Endothelial cell of umbilical vein (primary cell): ENCODE results near the gene ITIH4. TPM values are rescaled to one million over a fixed set of nuclear protein-coding genes. Genes with fewer than 3 reads are reported as not detected.

ENCODE experiments used
- BruUV-seq: library from RNA; stranded (reverse); fragments of 400-500 nt; replicated peaks from 2 replicates; lab custom pipeline; 2021; lab: Mats Ljungman, UMichigan
- CTCF ChIA-PET: fragments of 300-600, 350-600 bp; sonication (Branson Sonifier 250); formaldehyde crosslinking; loops from one replicate; lab custom pipeline; 2021; ENCODE audit warnings: antibody characterized with exemption, inconsistent platforms; lab: Charles Lee
- POLR2A ChIA-PET: fragments of 300-600, 350-600 bp; sonication (Branson Sonifier 250); formaldehyde crosslinking; loops from one replicate; lab custom pipeline; 2021; ENCODE audit warnings: antibody characterized with exemption, inconsistent platforms; lab: Charles Lee
- DNase-seq: peaks from one replicate; pipeline ENCODE4 v3.0.0-alpha.2; 2011; ENCODE audit warnings: low read depth, low spot score
- FAIRE-seq: peaks from 2 replicates; lab custom pipeline; 2011; peaks lifted over from hg19 to GRCh38; lab: Jason Lieb, UNC
- H2AFZ ChIP-seq: 2 replicates; pipeline ENCODE4 v1.6.0; 2012; ENCODE audit warnings: low read depth, low read length, control low read depth, inconsistent platforms
- H3K27ac ChIP-seq: 2 replicates; pipeline ENCODE4 v1.5.1; 2011; ENCODE audit warnings: low read depth, mild to moderate bottlenecking, control low read depth, low read length, moderate library complexity; ENCODE audit not compliant: insufficient read depth
- H3K27me3 ChIP-seq, 2 experiments: 2 replicates each; pipeline versions ENCODE4 v1.6.0 to v1.6.1; 2011; ENCODE audit warnings: low read length in 2 of 2, mixed read lengths in 1 of 2; ENCODE audit not compliant: control insufficient read depth in 2 of 2, insufficient read depth in 2 of 2
- H3K36me3 ChIP-seq, 2 experiments: 2 replicates in 1 of 2; 3 replicates in 1 of 2; pipeline ENCODE4 v1.5.1; 2011; ENCODE audit warnings: low read length in 2 of 2, mild to moderate bottlenecking in 1 of 2, moderate library complexity in 1 of 2; ENCODE audit not compliant: control insufficient read depth in 2 of 2, insufficient read depth in 2 of 2; ENCODE audit errors: extremely low read depth in 1 of 2
- H3K4me1 ChIP-seq: 3 replicates; pipeline ENCODE4 v1.5.1; 2011; ENCODE audit warnings: mild to moderate bottlenecking, low read length; ENCODE audit not compliant: control insufficient read depth, insufficient read depth; ENCODE audit errors: extremely low read depth
- H3K4me2 ChIP-seq: 2 replicates; pipeline ENCODE4 v1.6.1; 2011; ENCODE audit warnings: low read length, control low read depth, mixed read lengths; ENCODE audit not compliant: insufficient read depth
- H3K4me3 ChIP-seq, 3 experiments: fragments of 200-600 bp in 1 of 3; sonication (generic), shearing (Covaris generic) in 1 of 3; replicated peaks in 1 of 3; 2 replicates each; pipeline ENCODE4 v1.5.1; 2011 to 2016; ENCODE audit warnings: control low read depth in 3 of 3, low read length in 3 of 3, mild to moderate bottlenecking in 2 of 3, inconsistent platforms in 1 of 3, low read depth in 1 of 3, moderate library complexity in 1 of 3; ENCODE audit not compliant: insufficient read depth in 1 of 3
- H3K79me2 ChIP-seq: 2 replicates; pipeline ENCODE4 v1.6.0; 2012; ENCODE audit warnings: low read length, inconsistent platforms; ENCODE audit not compliant: control insufficient read depth, insufficient read depth
- H3K9ac ChIP-seq: replicated peaks from 2 replicates; pipeline ENCODE3; 2011; ENCODE audit warnings: low read length, control low read depth; ENCODE audit not compliant: insufficient read depth; ENCODE audit errors: extremely low read depth
- H3K9me1 ChIP-seq: replicated peaks from 3 replicates; pipeline ENCODE4 v1.6.0; 2011; ENCODE audit warnings: mild to moderate bottlenecking, low read length; ENCODE audit not compliant: control insufficient read depth, insufficient read depth; ENCODE audit errors: extremely low read depth
- H3K9me3 ChIP-seq: replicated peaks from 2 replicates; pipeline ENCODE4 v1.5.1; 2012; ENCODE audit warnings: low read length, inconsistent platforms; ENCODE audit not compliant: control insufficient read depth, insufficient read depth
- H4K20me1 ChIP-seq: replicated peaks from 2 replicates; pipeline ENCODE3; 2011; ENCODE audit warnings: mild to moderate bottlenecking, low read length; ENCODE audit not compliant: control insufficient read depth, insufficient read depth; ENCODE audit errors: extremely low read depth
- EZH2 ChIP-seq: IDR thresholded peaks from 2 replicates; pipeline ENCODE4 v1.6.1; 2012; ENCODE audit warnings: borderline replicate concordance, low read depth, mild to moderate bottlenecking, moderate library complexity, low read length, inconsistent platforms; ENCODE audit not compliant: severe bottlenecking
- FOS ChIP-seq: IDR thresholded peaks from 2 replicates; pipeline ENCODE4 v1.6.1; 2011; ENCODE audit warnings: mild to moderate bottlenecking, low read length, moderate library complexity, borderline replicate concordance; ENCODE audit not compliant: insufficient read depth
- GATA2 ChIP-seq: IDR thresholded peaks from 2 replicates; pipeline ENCODE4 v1.7.0; 2011; ENCODE audit warnings: low read depth, mild to moderate bottlenecking, moderate library complexity, mixed read lengths, low read length; ENCODE audit not compliant: insufficient read length, insufficient read depth
- JUN ChIP-seq: IDR thresholded peaks from 2 replicates; pipeline ENCODE4 v1.6.1; 2011; ENCODE audit warnings: borderline replicate concordance, low read depth; ENCODE audit not compliant: insufficient read length, insufficient read depth
- MYC ChIP-seq: IDR thresholded peaks from one replicate; pipeline ENCODE4 v1.6.1; 2011; ENCODE audit warnings: mild to moderate bottlenecking, low read depth, low read length
- POLR2A ChIP-seq: IDR thresholded peaks from 2 replicates; pipeline ENCODE4 v1.6.1; 2012; ENCODE audit warnings: low read depth, mild to moderate bottlenecking, control low read depth, low read length
- POLR2AphosphoS5 ChIP-seq: IDR thresholded peaks from 2 replicates; pipeline ENCODE4 v1.6.1; 2012; ENCODE audit warnings: low read depth, mild to moderate bottlenecking, control low read depth, low read length, moderate library complexity; ENCODE audit not compliant: insufficient read depth
- dilution Hi-C: fragments of 300-500 bp; cut with MboI; formaldehyde crosslinking; loops from one replicate; pipeline ENCODE4 v1.15.0; 2019; ENCODE audit warnings: low sequenced_read_pairs; ENCODE audit not compliant: extremely low pct_ligation_motif_present
- intact Hi-C: fragments of 100-400 bp; cut with micrococcal nuclease; formaldehyde crosslinking; loops from one replicate; pipeline ENCODE4 v1.10.0; 2022
- polyA plus RNA-seq, 4 experiments: library from polyadenylated mRNA; depleted of rRNA in 3 of 4; stranded (reverse) in 3 of 4; unstranded in 1 of 4; fragments of >200 nt; gene quantifications; 2 replicates each; pipeline versions ENCODE4 v1.2.1 to v1.2.3, GENCODE V29; 2011 to 2012; ENCODE audit warnings: missing spikeins in 1 of 4
- total RNA-seq: library from RNA; stranded (reverse); gene quantifications from 2 replicates; pipeline ENCODE4 v1.2.3, GENCODE V29; 2021
- TF ChIP-seq, protein P1 (sequence below): IDR thresholded peaks from 2 replicates; pipeline ENCODE4 v1.6.1; 2011; ENCODE audit not compliant: insufficient read depth, insufficient read length
- TF ChIP-seq, protein P2 (sequence below), 2 donors: IDR thresholded peaks; 1 replicate in 1 of 2; 2 replicates in 1 of 2; pipeline ENCODE4 v1.5.1; 2011; ENCODE audit warnings: low read length in 2 of 2, mild to moderate bottlenecking in 2 of 2, moderate library complexity in 2 of 2, control low read depth in 1 of 2, inconsistent platforms in 1 of 2, low read depth in 1 of 2; ENCODE audit not compliant: insufficient read depth in 1 of 2; ENCODE audit errors: extremely low read depth in 1 of 2

Gene ITIH4
- total and polyA plus RNA-seq, 2 donors (not counting 3 experiments of a cell fraction or from before 2014, with no cell fraction given): 0.17 to 2.4 TPM

DNA sequence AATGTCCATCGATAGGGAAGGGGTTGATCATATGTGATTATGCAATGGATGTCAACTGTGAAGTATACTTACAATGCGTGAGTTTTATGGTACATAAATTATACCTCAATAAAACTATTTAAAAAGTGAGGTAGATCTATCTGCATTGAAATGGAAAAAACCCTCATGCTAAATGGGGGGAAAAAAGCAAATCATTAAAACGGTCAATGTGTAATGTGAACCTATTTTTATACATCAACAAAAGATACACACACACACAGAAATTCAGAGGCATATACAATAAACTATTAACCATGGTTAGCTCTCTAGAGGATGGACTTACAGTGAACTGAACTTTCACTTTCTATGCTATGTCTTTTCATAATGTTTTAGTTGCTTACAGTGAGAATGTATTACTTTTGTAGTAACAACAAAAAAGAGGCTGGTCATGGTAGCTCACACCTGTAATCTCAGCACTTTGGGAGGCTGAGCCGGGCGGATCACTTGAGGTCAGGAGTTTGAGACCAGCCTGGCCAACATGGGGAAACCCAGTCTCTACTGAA lies 43.8 kb upstream of the ITIH4 start:
- DNase-seq (no peak), FAIRE-seq (no peak)
- CTCF ChIA-PET: interaction anchor here (0.7 kb wide), 1 partner anchor 12 kb away, joined by 3 read pairs; no protein-coding TSS in a partner anchor
- no peaks in the 10 kb centered on the region for H3K9me3 ChIP-seq
- H3K9me1 ChIP-seq: no peaks in the 10 kb centered on the region
- no peaks in the 10 kb centered on the region for H3K4me1 ChIP-seq
- H3K27ac ChIP-seq: no peak overlapping the region
- no peak overlapping the region for H3K4me2 ChIP-seq
- no peaks in the 10 kb centered on the region for H4K20me1 ChIP-seq
- no TSS peak for BruUV-seq
- no peaks in the 10 kb centered on the region for H3K79me2 ChIP-seq
- TF ChIP-seq MYC: no peak
- no peak for TF ChIP-seq GATA2
- no peak for TF ChIP-seq JUN
- TF ChIP-seq POLR2AphosphoS5: no peak
- no peak for TF ChIP-seq FOS
- no peak for TF ChIP-seq POLR2A
- TF ChIP-seq, protein P1, sequence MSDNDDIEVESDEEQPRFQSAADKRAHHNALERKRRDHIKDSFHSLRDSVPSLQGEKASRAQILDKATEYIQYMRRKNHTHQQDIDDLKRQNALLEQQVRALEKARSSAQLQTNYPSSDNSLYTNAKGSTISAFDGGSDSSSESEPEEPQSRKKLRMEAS: no peak
- TF ChIP-seq, protein P2, sequence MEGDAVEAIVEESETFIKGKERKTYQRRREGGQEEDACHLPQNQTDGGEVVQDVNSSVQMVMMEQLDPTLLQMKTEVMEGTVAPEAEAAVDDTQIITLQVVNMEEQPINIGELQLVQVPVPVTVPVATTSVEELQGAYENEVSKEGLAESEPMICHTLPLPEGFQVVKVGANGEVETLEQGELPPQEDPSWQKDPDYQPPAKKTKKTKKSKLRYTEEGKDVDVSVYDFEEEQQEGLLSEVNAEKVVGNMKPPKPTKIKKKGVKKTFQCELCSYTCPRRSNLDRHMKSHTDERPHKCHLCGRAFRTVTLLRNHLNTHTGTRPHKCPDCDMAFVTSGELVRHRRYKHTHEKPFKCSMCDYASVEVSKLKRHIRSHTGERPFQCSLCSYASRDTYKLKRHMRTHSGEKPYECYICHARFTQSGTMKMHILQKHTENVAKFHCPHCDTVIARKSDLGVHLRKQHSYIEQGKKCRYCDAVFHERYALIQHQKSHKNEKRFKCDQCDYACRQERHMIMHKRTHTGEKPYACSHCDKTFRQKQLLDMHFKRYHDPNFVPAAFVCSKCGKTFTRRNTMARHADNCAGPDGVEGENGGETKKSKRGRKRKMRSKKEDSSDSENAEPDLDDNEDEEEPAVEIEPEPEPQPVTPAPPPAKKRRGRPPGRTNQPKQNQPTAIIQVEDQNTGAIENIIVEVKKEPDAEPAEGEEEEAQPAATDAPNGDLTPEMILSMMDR (IDR thresholded peaks at IDR 0.05; ENCODE audit: extremely low read depth in 1 of 2, insufficient read depth in 1 of 2, low read depth in 1 of 2, low read length in 2 of 2): no peak
- TF ChIP-seq EZH2: no peak
- no peak overlapping the region for H3K9ac ChIP-seq
- intact Hi-C loops (no loop called here), dilution Hi-C loops (no loop called here)
- H3K36me3 ChIP-seq: no peaks in the 10 kb centered on the region
- POLR2A ChIA-PET: no interaction called here
- no peak overlapping the region for H2AFZ ChIP-seq
- no peak overlapping the region for H3K4me3 ChIP-seq
- H3K27me3 ChIP-seq: no peaks in the 10 kb centered on the region
